Measurements from ENCODE around the gene C11orf86. TPM values are rescaled to one million over a fixed set of nuclear protein-coding genes. Genes with fewer than 3 reads are reported as not detected.

Gene C11orf86
- total RNA-seq, 1 donor from 2014 or later: not detected

- Histone ChIP-seq H3K4me3 (ENCODE audit: insufficient read depth, low read depth, low read length) (peak overlapping the region; percentile 24), H4K20me1 (ENCODE audit: insufficient read depth, low read length) (no peaks in the 10 kb centered on the region), H3K4me1 (ENCODE audit: insufficient read depth, low read length) (peaks cover 33% of the 10 kb centered on the region), H3K79me2 (ENCODE audit: insufficient read depth, low read length) (no peaks in the 10 kb centered on the region), H3K27me3 (ENCODE audit: insufficient read depth, low read length) (no peaks in the 10 kb centered on the region), H3K27ac (ENCODE audit: low read depth, low read length) (peak overlapping the region; percentile 96), H3K36me3 (ENCODE audit: insufficient read depth, low read length) (no peaks in the 10 kb centered on the region), H2AFZ (ENCODE audit: low read depth, low read length) (no peak overlapping the region), H3K9me3 (ENCODE audit: insufficient read depth, low read depth, low read length) (no peaks in the 10 kb centered on the region), H3K9ac (ENCODE audit: low read length) (peak overlapping the region; percentile 66), H3K4me2 (ENCODE audit: low read length) (peak overlapping the region; percentile 76)
- Mint-ChIP-seq H3K4me1 (ENCODE audit: low read depth, unreplicated experiment) (peaks cover 28% of the 10 kb centered on the region), H3K9me3 (ENCODE audit: unreplicated experiment) (no peaks in the 10 kb centered on the region), H3K27me3 (ENCODE audit: low read depth, unreplicated experiment) (no peaks in the 10 kb centered on the region), H3K27ac (ENCODE audit: unreplicated experiment) (peak overlapping the region; percentile 97), H3K36me3 (ENCODE audit: low read depth, unreplicated experiment) (no peaks in the 10 kb centered on the region), H3K4me3 (ENCODE audit: unreplicated experiment) (peak overlapping the region; percentile 1)
- FAIRE-seq (no peak), DNase-seq (ENCODE audit: low read depth) (no peak)
- TF ChIP-seq CTCF (IDR thresholded peaks at IDR 0.05; ENCODE audit: insufficient read depth, low read depth, low read length): no peak
- TF ChIP-seq EZH2 (IDR thresholded peaks at IDR 0.05; ENCODE audit: insufficient read depth, low read length): no peak
Measured at GRCh38 chr11:66970371-66970806, 4.7 kb upstream of the C11orf86 start.

- peaks cover 33% of the 10 kb centered on the region for H3K4me1 ChIP-seq (ENCODE audit: insufficient read depth, low read length)
- TF ChIP-seq EZH2 (IDR thresholded peaks at IDR 0.05; ENCODE audit: insufficient read depth, low read length): no peak
- TF ChIP-seq CTCF (IDR thresholded peaks at IDR 0.05; ENCODE audit: insufficient read depth, low read depth, low read length): no peak
- peak; percentile 90 for FAIRE-seq
- H3K27ac ChIP-seq (ENCODE audit: low read depth, low read length): peak overlapping the region; percentile 96
- peak overlapping the region; percentile 76 for H3K4me2 ChIP-seq (ENCODE audit: low read length)
- peak; percentile 100 for DNase-seq (ENCODE audit: low read depth)
- no peaks in the 10 kb centered on the region for H3K9me3 ChIP-seq (ENCODE audit: insufficient read depth, low read depth, low read length)
- Mint-ChIP-seq H3K4me3 (ENCODE audit: unreplicated experiment) (peak overlapping the region; percentile 1), H3K27me3 (ENCODE audit: low read depth, unreplicated experiment) (no peaks in the 10 kb centered on the region), H3K9me3 (ENCODE audit: unreplicated experiment) (no peaks in the 10 kb centered on the region), H3K27ac (ENCODE audit: unreplicated experiment) (peak overlapping the region; percentile 97), H3K4me1 (ENCODE audit: low read depth, unreplicated experiment) (peaks cover 28% of the 10 kb centered on the region), H3K36me3 (ENCODE audit: low read depth, unreplicated experiment) (no peaks in the 10 kb centered on the region)
- H3K4me3 ChIP-seq (ENCODE audit: insufficient read depth, low read depth, low read length): peak overlapping the region; percentile 24
- H3K36me3 ChIP-seq (ENCODE audit: insufficient read depth, low read length): no peaks in the 10 kb centered on the region
- no peaks in the 10 kb centered on the region for H4K20me1 ChIP-seq (ENCODE audit: insufficient read depth, low read length)
- H3K27me3 ChIP-seq (ENCODE audit: insufficient read depth, low read length): no peaks in the 10 kb centered on the region
- peak overlapping the region; percentile 80 for H3K9ac ChIP-seq (ENCODE audit: low read length)
- peak overlapping the region; percentile 23 for H2AFZ ChIP-seq (ENCODE audit: low read depth, low read length)
- H3K79me2 ChIP-seq (ENCODE audit: insufficient read depth, low read length): no peaks in the 10 kb centered on the region
Measured at GRCh38 chr11:66970807-66971442, 4.2 kb upstream of the C11orf86 start.

- H4K20me1 ChIP-seq (ENCODE audit: insufficient read depth, low read length): no peaks in the 10 kb centered on the region
- no peaks in the 10 kb centered on the region for H3K36me3 ChIP-seq (ENCODE audit: insufficient read depth, low read length)
- peaks cover 33% of the 10 kb centered on the region for H3K4me1 ChIP-seq (ENCODE audit: insufficient read depth, low read length)
- Mint-ChIP-seq H3K36me3 (ENCODE audit: low read depth, unreplicated experiment) (no peaks in the 10 kb centered on the region), H3K27me3 (ENCODE audit: low read depth, unreplicated experiment) (no peaks in the 10 kb centered on the region), H3K9me3 (ENCODE audit: unreplicated experiment) (no peaks in the 10 kb centered on the region), H3K27ac (ENCODE audit: unreplicated experiment) (peak overlapping the region; percentile 97), H3K4me1 (ENCODE audit: low read depth, unreplicated experiment) (peaks cover 28% of the 10 kb centered on the region), H3K4me3 (ENCODE audit: unreplicated experiment) (no peak overlapping the region)
- no peak for TF ChIP-seq CTCF (IDR thresholded peaks at IDR 0.05; ENCODE audit: insufficient read depth, low read depth, low read length)
- TF ChIP-seq EZH2 (IDR thresholded peaks at IDR 0.05; ENCODE audit: insufficient read depth, low read length): no peak
- H3K79me2 ChIP-seq (ENCODE audit: insufficient read depth, low read length): no peaks in the 10 kb centered on the region
- no peaks in the 10 kb centered on the region for H3K27me3 ChIP-seq (ENCODE audit: insufficient read depth, low read length)
- FAIRE-seq (no peak), DNase-seq (ENCODE audit: low read depth) (peak; percentile 23)
- peak overlapping the region; percentile 23 for H2AFZ ChIP-seq (ENCODE audit: low read depth, low read length)
- peak overlapping the region; percentile 96 for H3K27ac ChIP-seq (ENCODE audit: low read depth, low read length)
- no peaks in the 10 kb centered on the region for H3K9me3 ChIP-seq (ENCODE audit: insufficient read depth, low read depth, low read length)
- H3K4me3 ChIP-seq (ENCODE audit: insufficient read depth, low read depth, low read length): no peak overlapping the region
- H3K4me2 ChIP-seq (ENCODE audit: low read length): peak overlapping the region; percentile 68
- peak overlapping the region; percentile 80 for H3K9ac ChIP-seq (ENCODE audit: low read length)
Measured at GRCh38 chr11:66971488-66971887, 3.6 kb upstream of the C11orf86 start.
